A549 (cell line): ENCODE data around the gene RSRC1.
"Not testable (repeated sequence)": the region's sequence is repeated elsewhere in the genome, so short reads cannot be mapped to it uniquely, and the experiment has no call there.

Experiments
- KDM1A ChIP-seq: fragments of 200-600 bp; sonication (generic); IDR thresholded peaks from 2 replicates; pipeline ENCODE4 v1.6.1; 2016; ENCODE audit warnings: low read depth, mild to moderate bottlenecking
- POLR2A ChIP-seq: IDR thresholded peaks from 2 replicates; pipeline ENCODE4 v1.6.1; 2012; ENCODE audit warnings: mild to moderate bottlenecking, low read length

GRCh38 chr3:158549938-158550337, 440.0 kb downstream of the RSRC1 start:
- TF ChIP-seq POLR2A, KDM1A: not testable (repeated sequence)
